Mucosa of stomach (tissue), 1 donor: ENCODE results near the gene SUSD3.

Source experiments
- H3K27me3 ChIP-seq: one replicate; pipeline ENCODE4 v1.7.0; 2013; ENCODE audit warnings: mild to moderate bottlenecking, low read length; ENCODE audit not compliant: control insufficient read depth, insufficient read depth
- H3K36me3 ChIP-seq: one replicate; pipeline ENCODE4 v1.7.0; 2013; ENCODE audit warnings: low read length; ENCODE audit not compliant: control insufficient read depth, insufficient read depth
- H3K4me1 ChIP-seq: one replicate; pipeline ENCODE4 v1.7.0; 2013; ENCODE audit warnings: mild to moderate bottlenecking, low read length; ENCODE audit not compliant: control insufficient read depth, insufficient read depth
- H3K4me3 ChIP-seq: one replicate; pipeline ENCODE4 v1.7.0; 2013; ENCODE audit warnings: low read length
- H3K9ac ChIP-seq: one replicate; pipeline ENCODE4 v1.7.0; 2013; ENCODE audit warnings: mild to moderate bottlenecking, low read length, moderate library complexity
- H3K9me3 ChIP-seq: one replicate; pipeline ENCODE4 v1.7.0; 2013; ENCODE audit warnings: mild to moderate bottlenecking, low read length, moderate library complexity; ENCODE audit not compliant: control insufficient read depth
- donor health status: Pancreatic carcinoma.

SUSD3 gene

DNA sequence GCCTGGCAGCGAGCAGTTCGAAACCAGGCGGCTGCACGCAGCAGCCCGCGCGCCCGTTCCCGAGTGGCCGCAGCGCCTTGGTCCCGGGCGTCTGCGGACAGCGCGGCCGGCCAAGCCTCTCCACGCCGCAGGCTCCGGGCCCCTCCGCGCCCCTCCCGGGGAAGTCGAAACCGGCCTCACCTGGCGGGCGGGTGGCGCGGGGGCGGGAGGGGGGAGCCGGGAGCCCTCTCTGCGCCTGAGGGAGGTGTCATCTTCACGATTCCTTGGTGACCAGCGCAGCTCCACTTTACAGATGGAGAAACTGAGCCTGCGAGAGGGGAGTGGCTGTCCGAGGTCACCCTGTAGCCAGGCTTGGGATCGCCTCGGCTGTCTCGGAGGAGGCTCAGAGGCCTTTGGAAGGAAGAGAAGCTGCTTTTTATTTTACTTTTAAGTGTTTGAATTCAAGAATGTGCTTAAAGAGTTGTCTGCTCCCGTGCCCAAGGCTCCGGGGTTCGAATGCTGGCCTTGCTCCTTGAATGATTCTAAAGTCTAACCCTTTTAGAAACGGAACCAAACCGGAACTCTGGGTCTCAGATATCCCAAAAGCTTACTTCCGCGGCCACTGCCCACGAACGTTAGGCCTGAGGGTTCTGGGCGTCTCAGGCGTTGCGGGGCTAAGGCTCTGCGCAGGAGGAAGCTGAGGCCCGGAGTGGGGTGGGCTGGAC, 662 bp downstream of the SUSD3 start:
- Histone ChIP-seq H3K4me3 (no peak overlapping the region), H3K27me3 (no peaks in the 10 kb centered on the region), H3K9me3 (no peaks in the 10 kb centered on the region), H3K36me3 (no peaks in the 10 kb centered on the region), H3K9ac (peak overlapping the region; percentile 37), H3K4me1 (peaks cover 26% of the 10 kb centered on the region)

- Histone ChIP-seq H3K9ac (no peak overlapping the region), H3K4me1 (peaks cover 26% of the 10 kb centered on the region), H3K4me3 (no peak overlapping the region), H3K36me3 (no peaks in the 10 kb centered on the region), H3K27me3 (no peaks in the 10 kb centered on the region), H3K9me3 (no peaks in the 10 kb centered on the region)
Observed at GRCh38 chr9:93059715-93060578, 1.4 kb downstream of the SUSD3 start.

GRCh38 chr9:93060746-93061259, 2.3 kb downstream of the SUSD3 start:
- Histone ChIP-seq H3K4me1 (peaks cover 26% of the 10 kb centered on the region), H3K4me3 (no peak overlapping the region), H3K27me3 (no peaks in the 10 kb centered on the region), H3K9me3 (no peaks in the 10 kb centered on the region), H3K36me3 (no peaks in the 10 kb centered on the region), H3K9ac (no peak overlapping the region)

GRCh38 chr9:93061260-93061751, 2.8 kb downstream of the SUSD3 start:
- Histone ChIP-seq H3K36me3 (no peaks in the 10 kb centered on the region), H3K27me3 (no peaks in the 10 kb centered on the region), H3K9ac (no peak overlapping the region), H3K4me3 (no peak overlapping the region), H3K4me1 (peaks cover 26% of the 10 kb centered on the region), H3K9me3 (no peaks in the 10 kb centered on the region)

- H3K36me3 ChIP-seq = no peaks in the 10 kb centered on the region
- no peaks in the 10 kb centered on the region for H3K9me3 ChIP-seq
- no peaks in the 10 kb centered on the region for H3K27me3 ChIP-seq
- H3K9ac ChIP-seq = no peak overlapping the region
- peaks cover 26% of the 10 kb centered on the region for H3K4me1 ChIP-seq
- no peak overlapping the region for H3K4me3 ChIP-seq
Observed at GRCh38 chr9:93061791-93062763, 3.6 kb downstream of the SUSD3 start.

DNA sequence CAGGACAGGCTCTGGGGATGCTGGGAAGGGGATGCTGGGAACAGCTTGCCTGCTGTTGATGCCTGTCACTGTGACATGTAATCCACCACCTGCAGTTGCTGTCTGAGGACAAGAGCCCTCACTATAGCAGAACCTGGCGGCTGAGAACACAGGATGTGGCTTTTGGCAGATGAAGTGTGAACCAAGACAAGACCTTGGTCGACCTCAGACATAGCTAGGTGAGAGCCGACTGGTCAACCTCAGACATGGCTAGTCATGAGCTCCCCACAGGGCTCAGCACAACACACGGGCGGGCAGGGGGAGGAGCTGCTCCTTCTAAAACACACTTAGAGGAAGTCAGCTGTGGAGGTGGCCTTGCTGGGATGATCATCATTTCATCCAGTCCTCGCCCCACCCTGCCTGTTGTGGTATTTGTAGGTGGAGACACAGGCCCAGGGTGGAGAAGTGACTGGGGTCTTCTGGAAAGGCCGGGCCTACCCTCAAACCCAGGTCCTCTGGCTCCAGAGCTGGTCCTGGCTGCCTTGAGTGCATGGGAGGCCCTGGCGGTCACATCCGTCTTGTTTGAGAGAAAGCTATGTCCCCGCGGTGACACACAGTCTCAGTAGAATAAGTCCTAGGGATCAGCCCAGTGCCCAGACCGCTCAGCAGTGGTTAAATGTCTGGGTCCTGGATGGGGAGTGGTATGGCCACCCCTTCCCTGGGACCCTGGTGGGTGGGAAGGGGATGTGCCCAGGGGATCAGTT, 6.1 kb downstream of the SUSD3 start:
- Histone ChIP-seq H3K4me1 (peaks cover 22% of the 10 kb centered on the region), H3K36me3 (no peaks in the 10 kb centered on the region), H3K27me3 (no peaks in the 10 kb centered on the region), H3K9ac (no peak overlapping the region), H3K9me3 (no peaks in the 10 kb centered on the region), H3K4me3 (no peak overlapping the region)

- H3K9me3 ChIP-seq = no peaks in the 10 kb centered on the region
- H3K9ac ChIP-seq = no peak overlapping the region
- no peaks in the 10 kb centered on the region for H3K36me3 ChIP-seq
- no peak overlapping the region for H3K4me3 ChIP-seq
- no peaks in the 10 kb centered on the region for H3K27me3 ChIP-seq
- peaks cover 20% of the 10 kb centered on the region for H3K4me1 ChIP-seq
Observed at GRCh38 chr9:93065135-93065720, 6.7 kb downstream of the SUSD3 start.

DNA sequence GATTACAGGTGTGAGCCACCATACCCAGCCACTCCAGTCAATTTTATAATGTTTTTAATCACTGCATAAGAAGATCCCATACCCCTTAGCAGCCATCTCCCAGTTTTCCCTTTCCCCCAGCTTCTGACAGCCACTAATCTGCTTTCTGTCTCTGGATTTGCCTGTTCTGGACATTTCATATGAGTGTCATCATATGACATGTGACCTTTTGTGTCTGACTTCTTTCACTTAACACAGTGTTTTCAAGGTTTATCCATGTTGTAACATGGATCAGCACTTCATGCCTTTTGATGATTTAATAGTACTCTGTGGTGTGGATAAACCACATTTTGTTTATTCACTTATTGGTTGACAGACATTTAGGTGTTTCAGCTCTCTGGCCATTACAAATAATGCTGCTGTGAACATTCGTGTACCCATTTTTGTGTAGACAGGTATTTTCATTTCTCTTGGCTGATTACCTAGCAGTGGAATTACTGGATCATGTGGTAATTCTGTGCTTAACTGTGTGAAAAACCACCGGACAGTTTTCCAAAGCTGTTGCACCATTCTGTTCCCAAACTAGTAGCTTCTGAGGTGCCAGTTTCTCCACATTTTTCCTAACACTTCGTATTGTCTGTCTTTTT, 8.6 kb downstream of the SUSD3 start:
- no peak overlapping the region for H3K4me3 ChIP-seq
- no peaks in the 10 kb centered on the region for H3K9me3 ChIP-seq
- no peaks in the 10 kb centered on the region for H3K27me3 ChIP-seq
- H3K4me1 ChIP-seq = peaks cover 4% of the 10 kb centered on the region
- H3K36me3 ChIP-seq = no peaks in the 10 kb centered on the region
- H3K9ac ChIP-seq = no peak overlapping the region

- H3K9ac ChIP-seq = no peak overlapping the region
- H3K9me3 ChIP-seq = no peaks in the 10 kb centered on the region
- no peaks in the 10 kb centered on the region for H3K36me3 ChIP-seq
- H3K4me3 ChIP-seq = no peak overlapping the region
- peaks cover 10% of the 10 kb centered on the region for H3K4me1 ChIP-seq
- H3K27me3 ChIP-seq = no peaks in the 10 kb centered on the region
Observed at GRCh38 chr9:93068956-93069355, 10.5 kb downstream of the SUSD3 start.

GRCh38 chr9:93071464-93071863, 13.0 kb downstream of the SUSD3 start:
- Histone ChIP-seq H3K4me1 (peaks cover 10% of the 10 kb centered on the region), H3K36me3 (no peaks in the 10 kb centered on the region), H3K27me3 (no peaks in the 10 kb centered on the region), H3K9ac (no peak overlapping the region), H3K4me3 (no peak overlapping the region), H3K9me3 (no peaks in the 10 kb centered on the region)
